ENCODE results near the gene TELO2.

The TELO2 gene

DNA sequence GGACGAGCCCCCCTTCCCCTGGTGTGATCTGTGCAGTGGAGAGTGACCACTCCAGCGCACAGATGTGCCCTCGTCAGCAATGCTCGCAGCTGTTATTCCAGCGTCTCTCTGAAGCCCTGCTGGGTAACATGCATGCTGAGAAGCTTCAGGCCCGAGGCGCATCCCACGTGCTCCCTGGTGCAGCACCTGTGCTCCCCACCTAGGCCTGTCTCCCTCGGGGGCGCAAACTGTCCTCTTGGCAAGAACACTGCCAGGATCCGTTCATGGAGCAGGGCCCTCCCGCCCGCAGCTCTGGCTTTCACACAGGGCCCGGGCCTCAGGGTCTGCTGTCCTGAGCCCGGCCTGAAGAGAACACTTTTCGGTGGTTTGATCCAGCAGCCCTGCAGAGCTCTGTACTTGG is 53.3 kb downstream of the TELO2 start:
- no peak for TF ChIP-seq Cebpa-rat (IDR thresholded peaks at IDR 0.05)
- Histone ChIP-seq H3K9me3 (replicated peaks in 1 of 11) (no peaks in the 10 kb centered on the region), H3K9ac (peak overlapping the region in 5 of 11 experiments; percentile 13 to 59 (median 51); a peak in 4 of 22 replicates), H3K4me3 (no peak overlapping the region; a peak in 3 of 20 replicates), H3K36me3 (peaks cover 0 to 15% (median 0%) of the 10 kb centered on the region in 11 experiments; a peak in 6 of 22 replicates), H3K4me1 (peaks cover 44 to 80% (median 65%) of the 10 kb centered on the region in 10 experiments), H3K27me3 (peaks cover 9 to 16% (median 15%) of the 10 kb centered on the region in 11 experiments), H3K27ac (no peak overlapping the region; a peak in 1 of 22 replicates), H4K20me1 (peaks cover 0 to 32% (median 18%) of the 10 kb centered on the region in 11 experiments; a peak in 15 of 22 replicates), H3K4me2 (peak overlapping the region; percentile 83 to 98 (median 94))

DNA sequence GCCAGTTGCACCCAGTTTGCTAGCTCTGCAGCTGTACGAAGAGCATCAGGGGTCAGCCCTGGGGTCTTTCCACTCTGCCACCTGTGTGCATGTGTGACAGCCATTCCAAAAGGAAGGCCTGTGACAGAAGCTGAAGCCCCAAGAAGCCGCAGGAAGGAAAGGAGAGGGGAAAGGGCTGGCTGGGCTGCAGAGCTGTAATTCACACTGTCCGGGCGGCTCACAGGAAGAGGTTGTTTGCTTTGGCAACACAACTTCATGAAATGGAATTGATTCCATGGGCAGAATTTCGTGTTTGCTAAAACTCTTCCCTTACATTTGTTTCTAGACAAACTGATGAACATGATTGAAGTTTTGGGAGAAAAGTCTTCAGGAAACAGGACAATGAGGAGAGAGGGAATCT is 55.1 kb downstream of the TELO2 start:
- Histone ChIP-seq H3K4me3 (no peak overlapping the region), H3K4me2 (peak overlapping the region in 3 of 11 experiments; percentile 94 to 98 (median 95); a peak in 1 of 22 replicates), H3K9ac (no peak overlapping the region), H3K27ac (no peak overlapping the region), H3K27me3 (no peaks in the 10 kb centered on the region; a peak in 2 of 22 replicates), H3K4me1 (peaks cover 36 to 62% (median 47%) of the 10 kb centered on the region in 10 experiments), H4K20me1 (peaks cover 0 to 14% (median 1%) of the 10 kb centered on the region in 11 experiments; a peak in 7 of 22 replicates), H3K9me3 (replicated peaks in 1 of 11) (no peaks in the 10 kb centered on the region), H3K36me3 (peaks cover 0 to 15% (median 5%) of the 10 kb centered on the region in 11 experiments; a peak in 8 of 22 replicates)
- TF ChIP-seq Cebpa-rat (IDR thresholded peaks at IDR 0.05), result no peak

DNA sequence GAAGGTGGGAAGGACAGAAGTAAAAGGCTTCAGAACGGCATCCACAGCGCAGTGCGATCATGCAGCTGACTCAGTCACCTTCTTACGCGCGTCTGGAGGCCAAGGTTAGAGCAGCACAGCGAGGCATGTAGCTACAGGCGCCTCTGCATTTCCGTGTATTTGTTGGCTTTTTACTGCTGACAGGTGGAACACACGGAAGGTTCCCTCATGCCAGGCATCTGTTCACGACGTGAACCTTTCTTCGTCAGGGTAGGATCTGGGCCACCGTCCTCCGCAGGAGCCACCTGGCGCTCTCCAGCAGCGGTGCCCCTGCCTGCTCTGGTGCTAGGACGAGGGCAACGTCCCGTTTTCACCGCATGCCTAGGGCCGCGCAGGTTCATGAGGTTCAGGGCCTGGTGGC is 55.6 kb downstream of the TELO2 start:
- Histone ChIP-seq H3K4me3 (no peak overlapping the region), H3K9ac (no peak overlapping the region), H3K36me3 (peaks cover 0 to 15% (median 7%) of the 10 kb centered on the region in 11 experiments; a peak in 8 of 22 replicates), H3K4me2 (no peak overlapping the region), H4K20me1 (peaks cover 0 to 13% (median 0%) of the 10 kb centered on the region in 11 experiments; a peak in 6 of 22 replicates), H3K27ac (no peak overlapping the region), H3K4me1 (peaks cover 32 to 57% (median 42%) of the 10 kb centered on the region in 10 experiments), H3K27me3 (no peaks in the 10 kb centered on the region; a peak in 2 of 22 replicates), H3K9me3 (replicated peaks in 1 of 11) (no peaks in the 10 kb centered on the region)
- no peak for TF ChIP-seq Cebpa-rat (IDR thresholded peaks at IDR 0.05)

DNA sequence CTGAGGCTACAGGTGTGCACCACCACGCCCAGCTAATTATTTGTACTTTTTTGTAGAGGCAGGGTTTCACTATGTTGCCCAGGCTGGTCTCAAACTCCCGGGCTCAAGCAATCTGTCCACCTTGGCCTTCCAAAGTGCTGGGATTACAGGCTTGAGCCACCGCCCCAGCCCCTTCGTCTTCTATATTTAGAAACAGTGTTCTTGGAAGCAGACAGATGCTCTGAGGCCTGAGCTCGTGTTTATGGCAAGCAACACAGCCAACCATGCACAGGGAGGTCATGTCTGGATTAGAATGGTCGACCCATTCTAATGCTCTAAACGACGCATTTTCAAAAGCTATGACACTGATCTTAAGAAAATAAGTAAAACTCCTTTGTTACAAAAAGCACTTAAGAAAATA is 56.9 kb downstream of the TELO2 start:
- H3K27me3 ChIP-seq, result no peaks in the 10 kb centered on the region; a peak in 2 of 22 replicates
- H3K27ac ChIP-seq, result no peak overlapping the region
- no peak overlapping the region for H3K9ac ChIP-seq
- H3K9me3 ChIP-seq (replicated peaks in 1 of 11), result no peaks in the 10 kb centered on the region
- TF ChIP-seq Cebpa-rat (IDR thresholded peaks at IDR 0.05), result no peak
- peak overlapping the region in 2 of 11 experiments; percentile 24 to 28; a peak in 1 of 22 replicates for H3K4me2 ChIP-seq
- peaks cover 0 to 13% (median 0%) of the 10 kb centered on the region in 11 experiments; a peak in 6 of 22 replicates for H4K20me1 ChIP-seq
- H3K4me3 ChIP-seq, result no peak overlapping the region
- peaks cover 19 to 43% (median 29%) of the 10 kb centered on the region in 10 experiments for H3K4me1 ChIP-seq
- H3K36me3 ChIP-seq, result peaks cover 0 to 27% (median 11%) of the 10 kb centered on the region in 11 experiments; a peak in 12 of 22 replicates

DNA sequence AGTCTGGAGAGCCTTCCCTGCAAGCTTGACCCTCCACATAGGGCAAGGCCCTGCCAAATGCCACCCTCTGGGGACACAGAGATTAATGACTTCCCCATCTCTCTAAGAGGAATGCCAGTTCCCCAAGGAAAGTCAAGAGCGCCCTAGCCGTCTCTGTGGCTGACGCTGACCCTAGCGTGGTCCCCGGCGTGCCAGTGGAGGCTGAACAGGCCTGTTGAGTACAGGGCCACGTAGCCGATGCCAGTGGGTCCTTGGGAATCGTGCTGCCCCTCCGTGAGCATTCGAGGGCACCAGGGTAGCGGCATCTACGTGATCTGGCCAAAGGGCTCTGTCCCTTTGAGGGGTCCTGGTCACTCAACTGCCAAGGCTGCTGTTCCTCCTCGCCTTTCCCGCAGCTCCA is 57.5 kb downstream of the TELO2 start:
- Histone ChIP-seq H4K20me1 (peaks cover 0 to 12% (median 0%) of the 10 kb centered on the region in 11 experiments; a peak in 6 of 22 replicates), H3K4me2 (peak overlapping the region in 3 of 11 experiments; percentile 3 to 28 (median 24); a peak in 1 of 22 replicates), H3K27me3 (no peaks in the 10 kb centered on the region; a peak in 2 of 22 replicates), H3K9ac (peak overlapping the region in 2 of 11 experiments; percentile 11 to 39; a peak in 1 of 22 replicates), H3K9me3 (replicated peaks in 1 of 11) (no peaks in the 10 kb centered on the region), H3K4me3 (no peak overlapping the region), H3K4me1 (peaks cover 13 to 37% (median 23%) of the 10 kb centered on the region in 10 experiments), H3K27ac (no peak overlapping the region), H3K36me3 (peaks cover 0 to 34% (median 15%) of the 10 kb centered on the region in 11 experiments; a peak in 12 of 22 replicates)
- TF ChIP-seq Cebpa-rat (IDR thresholded peaks at IDR 0.05), result no peak

DNA sequence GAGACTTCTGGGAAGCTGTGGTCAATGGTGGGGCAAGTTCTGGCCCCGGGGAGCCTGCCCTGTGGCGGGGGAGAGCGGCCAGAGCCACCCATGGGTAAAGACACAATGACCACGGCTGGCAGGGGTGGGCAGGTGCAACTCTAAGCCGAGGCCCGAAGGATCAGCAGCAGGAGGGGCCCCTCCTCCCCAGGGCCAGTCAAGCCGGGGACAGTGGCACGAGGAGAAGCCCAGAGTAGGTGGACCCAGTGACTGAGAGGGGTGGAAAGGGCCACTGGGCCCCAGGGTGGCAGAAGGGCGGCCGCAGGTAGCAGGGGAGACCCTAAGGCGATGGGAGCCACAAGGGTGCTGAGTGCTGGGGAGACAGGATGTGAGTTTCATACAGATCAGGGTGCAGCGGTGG is 58.0 kb downstream of the TELO2 start:
- no peaks in the 10 kb centered on the region for H3K9me3 ChIP-seq (replicated peaks in 1 of 11)
- peaks cover 0 to 37% (median 17%) of the 10 kb centered on the region in 11 experiments; a peak in 13 of 22 replicates for H3K36me3 ChIP-seq
- peaks cover 0 to 11% (median 0%) of the 10 kb centered on the region in 11 experiments; a peak in 6 of 22 replicates for H4K20me1 ChIP-seq
- H3K27me3 ChIP-seq, result no peaks in the 10 kb centered on the region; a peak in 2 of 22 replicates
- no peak overlapping the region for H3K4me3 ChIP-seq
- no peak overlapping the region for H3K27ac ChIP-seq
- no peak overlapping the region for H3K9ac ChIP-seq
- peaks cover 8 to 32% (median 18%) of the 10 kb centered on the region in 10 experiments for H3K4me1 ChIP-seq
- TF ChIP-seq Cebpa-rat (IDR thresholded peaks at IDR 0.05), result no peak
- no peak overlapping the region for H3K4me2 ChIP-seq

DNA sequence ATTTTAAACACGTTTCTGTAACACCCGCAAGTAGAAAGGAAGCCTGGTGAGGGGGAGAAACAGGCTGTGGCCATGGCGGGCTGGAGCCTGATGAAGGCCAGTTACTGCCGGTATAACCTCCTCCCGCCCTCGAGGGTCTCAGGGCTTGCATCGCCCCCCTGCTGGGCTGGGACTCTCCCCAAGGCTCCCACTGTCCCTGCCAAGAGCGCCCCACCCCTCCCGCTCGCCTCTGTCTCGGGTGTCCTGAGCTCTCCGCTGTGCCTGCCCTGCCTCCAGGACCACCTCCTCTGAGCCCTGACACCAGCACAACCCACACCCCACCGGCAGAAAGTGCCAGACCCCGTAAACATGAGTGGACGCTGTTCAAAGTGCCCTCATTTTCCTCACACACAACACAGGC is 59.0 kb downstream of the TELO2 start:
- peaks cover 0 to 43% (median 27%) of the 10 kb centered on the region in 11 experiments; a peak in 15 of 22 replicates for H3K36me3 ChIP-seq
- TF ChIP-seq Cebpa-rat (IDR thresholded peaks at IDR 0.05), result no peak
- H3K9ac ChIP-seq, result no peak overlapping the region; a peak in 1 of 22 replicates
- no peak overlapping the region for H3K4me2 ChIP-seq
- H3K4me1 ChIP-seq, result peaks cover 0 to 23% (median 8%) of the 10 kb centered on the region in 10 experiments; a peak in 15 of 20 replicates
- H3K4me3 ChIP-seq, result no peak overlapping the region
- H3K27ac ChIP-seq, result no peak overlapping the region
- no peaks in the 10 kb centered on the region for H3K27me3 ChIP-seq
- peaks cover 0 to 11% (median 0%) of the 10 kb centered on the region in 11 experiments; a peak in 3 of 22 replicates for H4K20me1 ChIP-seq
- H3K9me3 ChIP-seq (replicated peaks in 1 of 11), result no peaks in the 10 kb centered on the region

DNA sequence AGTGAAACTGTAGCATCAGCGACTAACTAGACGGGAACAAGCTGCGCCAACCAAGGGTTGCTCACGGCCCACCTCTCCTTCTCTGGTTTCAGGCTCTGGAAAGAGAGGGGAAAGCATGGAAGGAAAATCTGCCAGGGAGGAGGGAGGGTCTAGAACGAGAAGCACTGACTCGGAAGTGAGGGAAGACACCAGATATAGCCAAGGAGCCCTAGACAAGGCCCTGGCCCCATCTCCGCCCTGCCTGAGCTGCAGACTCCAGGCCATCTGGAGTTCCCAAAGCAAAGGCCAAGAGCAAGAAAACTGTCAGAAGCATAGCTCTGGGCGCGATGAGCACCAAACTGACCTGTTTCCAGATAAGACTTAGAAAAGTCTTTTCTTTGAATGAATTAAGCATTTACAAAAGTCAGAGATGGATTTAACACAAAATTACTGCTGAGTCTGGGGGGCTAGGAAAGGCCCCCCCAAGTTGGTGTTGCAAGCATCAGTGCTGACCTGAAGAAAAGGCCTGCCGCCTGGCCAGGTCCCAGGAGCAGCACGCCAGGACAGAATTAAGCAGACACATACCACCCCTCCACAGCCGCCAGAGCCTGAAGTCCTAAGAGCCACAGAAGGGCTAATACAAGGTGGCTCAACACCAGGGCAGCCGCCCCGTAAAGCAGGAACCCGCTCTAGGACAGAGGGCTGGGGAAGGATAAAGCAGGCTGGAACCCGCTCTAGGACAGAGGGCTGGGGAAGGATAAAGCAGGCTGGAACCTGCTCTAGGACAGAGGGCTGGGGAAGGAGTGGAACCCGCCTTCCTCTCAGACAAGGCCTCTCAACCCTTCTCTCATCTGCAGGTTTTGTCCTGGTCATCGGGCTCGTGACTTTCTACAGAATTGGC is 61.0 kb downstream of the TELO2 start:
- Histone ChIP-seq H3K27me3 (no peaks in the 10 kb centered on the region), H3K9ac (no peak overlapping the region), H3K36me3 (peaks cover 7 to 51% (median 29%) of the 10 kb centered on the region in 11 experiments; a peak in 17 of 22 replicates), H3K4me1 (peaks cover 0 to 29% (median 19%) of the 10 kb centered on the region in 10 experiments; a peak in 19 of 20 replicates), H3K4me2 (no peak overlapping the region), H3K4me3 (no peak overlapping the region), H4K20me1 (peaks cover 0 to 11% (median 0%) of the 10 kb centered on the region in 11 experiments; a peak in 3 of 22 replicates), H3K9me3 (replicated peaks in 1 of 11) (no peaks in the 10 kb centered on the region), H3K27ac (no peak overlapping the region)
- no peak for TF ChIP-seq Cebpa-rat (IDR thresholded peaks at IDR 0.05)
